HepG2 (cell line): ENCODE measurements around the gene PXMP4. TPM values are rescaled to one million over a fixed set of nuclear protein-coding genes. Genes with fewer than 3 reads are reported as not detected.

Experiments
- ARID5B ChIP-seq: IDR thresholded peaks from 2 replicates; pipeline ENCODE4 v1.4.0; 2020; ENCODE audit warnings: mild to moderate bottlenecking, missing genetic modification reagents
- ATF4 ChIP-seq, 2 experiments: fragments of 450-650 bp in 1 of 2; sonication (generic) in 1 of 2; formaldehyde crosslinking; IDR thresholded peaks; 2 replicates each; pipeline versions ENCODE4 v1.5.0 to v1.8.0; 2020 to 2022; ENCODE audit warnings: mild to moderate bottlenecking in 1 of 2, missing genetic modification reagents in 1 of 2
- KDM1A ChIP-seq: IDR thresholded peaks from 2 replicates; pipeline ENCODE4 v1.6.1; 2016; ENCODE audit warnings: missing compliant biosample characterization
- LBX2 ChIP-seq: sonication (generic); formaldehyde crosslinking; IDR thresholded peaks from 2 replicates; pipeline ENCODE4 v1.5.0; 2020; ENCODE audit warnings: missing genetic modification reagents, mild to moderate bottlenecking, borderline replicate concordance
- MEIS2 ChIP-seq: sonication (generic); formaldehyde crosslinking; IDR thresholded peaks from 2 replicates; pipeline ENCODE4 v1.9.0; 2021; ENCODE audit warnings: mild to moderate bottlenecking, missing genetic modification reagents
- RAD21 ChIP-seq: fragments of 450-650 bp; formaldehyde crosslinking; IDR thresholded peaks from 2 replicates; pipeline ENCODE4 v1.5.0; 2020; ENCODE audit warnings: mild to moderate bottlenecking
- SMYD3 ChIP-seq: sonication (generic); formaldehyde crosslinking; IDR thresholded peaks from 2 replicates; pipeline ENCODE4 v1.8.1; 2023; ENCODE audit warnings: mild to moderate bottlenecking, missing genetic modification reagents
- TBX3 ChIP-seq: fragments of 450-650 bp; IDR thresholded peaks from 2 replicates; pipeline ENCODE4 v1.6.1; 2017; ENCODE audit warnings: antibody characterized with exemption, mild to moderate bottlenecking, inconsistent platforms, borderline replicate concordance
- TEAD3 ChIP-seq: optimal IDR thresholded peaks from 2 replicates; pipeline ENCODE3; 2016; ENCODE audit warnings: borderline replicate concordance
- ZBTB3 ChIP-seq: sonication (generic); formaldehyde crosslinking; IDR thresholded peaks from 2 replicates; pipeline ENCODE4 v1.4.0; 2020; ENCODE audit warnings: low read depth, mild to moderate bottlenecking, moderate library complexity, missing genetic modification reagents, borderline replicate concordance
- ZNF256 ChIP-seq: sonication (generic); formaldehyde crosslinking; conservative IDR thresholded peaks from 2 replicates; pipeline ENCODE4 v1.4.0; 2020; ENCODE audit warnings: missing genetic modification reagents
- ZNF687 ChIP-seq: sonication (generic); formaldehyde crosslinking; IDR thresholded peaks from 2 replicates; pipeline ENCODE4 v1.5.1; 2020; ENCODE audit warnings: mild to moderate bottlenecking, missing genetic modification reagents, moderate library complexity
- ZNF776 ChIP-seq: sonication (generic); formaldehyde crosslinking; IDR thresholded peaks from 2 replicates; pipeline ENCODE4 v1.4.0; 2020; ENCODE audit warnings: mild to moderate bottlenecking, missing genetic modification reagents
- polyA plus RNA-seq, 8 experiments: library from polyadenylated mRNA; depleted of rRNA in 3 of 8; stranded (reverse) in 7 of 8; unstranded in 1 of 8; fragments of >200 nt; fragmentation: Illumina TruSeq in 4 of 8; extraction: Trizol in 4 of 8; gene quantifications; 2 replicates each; pipeline versions ENCODE4 v1.2.1 to v1.2.3, GENCODE V29; 2011 to 2016; ENCODE audit warnings: low read depth in 4 of 8, missing spikeins in 1 of 8, mixed read lengths in 1 of 8; ENCODE audit not compliant: insufficient read depth in 1 of 8
- total RNA-seq, 5 experiments: library from RNA; depleted of rRNA; stranded (reverse); fragments of >200 nt; fragmentation: Illumina TruSeq; extraction: Trizol; gene quantifications; 2 replicates each; pipeline ENCODE4 v1.2.3, GENCODE V29; 2016; ENCODE audit warnings: low read depth in 1 of 5
- TF ChIP-seq, protein P1 (sequence below): sonication (generic); formaldehyde crosslinking; IDR thresholded peaks from 2 replicates; pipeline ENCODE4 v1.4.0; 2020; ENCODE audit warnings: missing genetic modification reagents, borderline replicate concordance

PXMP4 gene
- total and polyA plus RNA-seq, 2 of the 13 experiments (the other 11 are each of a cell fraction or from before 2014, with no cell fraction given) = not detected

DNA sequence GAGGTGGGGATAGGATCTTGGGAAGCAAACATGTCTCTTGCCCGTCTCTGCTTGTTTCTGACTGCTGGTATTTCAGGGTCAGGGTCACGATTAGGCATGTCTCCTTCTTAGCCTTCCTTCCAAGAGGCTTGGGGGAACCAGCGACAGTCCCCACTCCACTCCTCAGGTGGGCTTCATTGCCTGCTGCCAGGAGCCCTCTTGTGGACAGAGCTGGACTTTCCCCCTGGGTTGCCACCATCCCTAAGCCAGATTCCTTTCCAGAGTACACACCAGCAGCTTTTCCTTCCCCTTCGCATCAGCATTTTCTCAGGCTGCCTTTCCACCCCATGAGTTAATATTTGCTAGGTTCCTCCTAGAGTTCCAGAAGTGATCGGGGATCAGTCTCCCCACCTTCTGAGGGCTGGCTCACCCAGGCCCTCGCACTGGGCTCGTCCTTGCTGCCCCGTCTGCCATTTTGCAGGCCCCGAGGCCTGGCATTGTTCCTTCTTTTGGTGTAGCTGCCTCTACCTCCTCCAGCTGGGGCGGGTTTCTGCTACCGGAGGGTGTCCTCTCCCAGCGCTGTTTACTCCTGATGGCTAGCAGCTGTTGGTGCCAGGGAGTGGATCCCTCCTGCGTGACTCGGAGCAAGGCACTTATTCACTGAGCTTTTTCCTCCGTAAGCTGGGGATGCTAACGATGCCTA is 66.8 kb downstream of the PXMP4 start (continued):
- TF ChIP-seq, protein P1, sequence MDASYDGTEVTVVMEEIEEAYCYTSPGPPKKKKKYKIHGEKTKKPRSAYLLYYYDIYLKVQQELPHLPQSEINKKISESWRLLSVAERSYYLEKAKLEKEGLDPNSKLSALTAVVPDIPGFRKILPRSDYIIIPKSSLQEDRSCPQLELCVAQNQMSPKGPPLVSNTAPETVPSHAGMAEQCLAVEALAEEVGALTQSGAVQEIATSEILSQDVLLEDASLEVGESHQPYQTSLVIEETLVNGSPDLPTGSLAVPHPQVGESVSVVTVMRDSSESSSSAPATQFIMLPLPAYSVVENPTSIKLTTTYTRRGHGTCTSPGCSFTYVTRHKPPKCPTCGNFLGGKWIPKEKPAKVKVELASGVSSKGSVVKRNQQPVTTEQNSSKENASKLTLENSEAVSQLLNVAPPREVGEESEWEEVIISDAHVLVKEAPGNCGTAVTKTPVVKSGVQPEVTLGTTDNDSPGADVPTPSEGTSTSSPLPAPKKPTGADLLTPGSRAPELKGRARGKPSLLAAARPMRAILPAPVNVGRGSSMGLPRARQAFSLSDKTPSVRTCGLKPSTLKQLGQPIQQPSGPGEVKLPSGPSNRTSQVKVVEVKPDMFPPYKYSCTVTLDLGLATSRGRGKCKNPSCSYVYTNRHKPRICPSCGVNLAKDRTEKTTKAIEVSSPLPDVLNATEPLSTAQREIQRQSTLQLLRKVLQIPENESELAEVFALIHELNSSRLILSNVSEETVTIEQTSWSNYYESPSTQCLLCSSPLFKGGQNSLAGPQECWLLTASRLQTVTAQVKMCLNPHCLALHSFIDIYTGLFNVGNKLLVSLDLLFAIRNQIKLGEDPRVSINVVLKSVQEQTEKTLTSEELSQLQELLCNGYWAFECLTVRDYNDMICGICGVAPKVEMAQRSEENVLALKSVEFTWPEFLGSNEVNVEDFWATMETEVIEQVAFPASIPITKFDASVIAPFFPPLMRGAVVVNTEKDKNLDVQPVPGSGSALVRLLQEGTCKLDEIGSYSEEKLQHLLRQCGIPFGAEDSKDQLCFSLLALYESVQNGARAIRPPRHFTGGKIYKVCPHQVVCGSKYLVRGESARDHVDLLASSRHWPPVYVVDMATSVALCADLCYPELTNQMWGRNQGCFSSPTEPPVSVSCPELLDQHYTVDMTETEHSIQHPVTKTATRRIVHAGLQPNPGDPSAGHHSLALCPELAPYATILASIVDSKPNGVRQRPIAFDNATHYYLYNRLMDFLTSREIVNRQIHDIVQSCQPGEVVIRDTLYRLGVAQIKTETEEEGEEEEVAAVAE (CRISPR knock-in tag) = no peak
- 0 out of 2 replicates have a peak, but pooled peaks have one; percentile 26 for TF ChIP-seq SMYD3 (CRISPR knock-in tag)
- no peak for TF ChIP-seq ZBTB3
- TF ChIP-seq LBX2 (CRISPR knock-in tag) = no peak
- no peak; the same call in 1 of the 2 replicates for TF ChIP-seq MEIS2 (CRISPR knock-in tag)
- TF ChIP-seq ZNF687 (CRISPR knock-in tag) = peak; percentile 58
- no peak for TF ChIP-seq ATF4 (CRISPR knock-in tag; IDR thresholded peaks at IDR 0.05)
- TF ChIP-seq TBX3 = no peak
- TF ChIP-seq ZNF776 (CRISPR knock-in tag) = peak; percentile 57; the same call in 1 of the 2 replicates
- TF ChIP-seq ZNF256 (CRISPR knock-in tag) = no peak; the same call in 1 of the 2 replicates
- peak; percentile 69 for TF ChIP-seq TEAD3 (CRISPR knock-in tag)
- peak; percentile 96 for TF ChIP-seq RAD21
- peak; percentile 40; the same call in 1 of the 2 replicates for TF ChIP-seq ARID5B (CRISPR knock-in tag)
- TF ChIP-seq KDM1A (CRISPR knock-in tag) = no peak
